Endothelial cell of umbilical vein (primary cell): ENCODE results near the gene MKNK1. TPM values are rescaled to one million over a fixed set of nuclear protein-coding genes. Genes with fewer than 3 reads are reported as not detected.

Experiments used
- BruUV-seq: library from RNA; stranded (reverse); fragments of 400-500 nt; replicated peaks from 2 replicates; lab custom pipeline; 2021; lab: Mats Ljungman, UMichigan
- CTCF ChIA-PET: fragments of 300-600, 350-600 bp; sonication (Branson Sonifier 250); formaldehyde crosslinking; loops from one replicate; lab custom pipeline; 2021; ENCODE audit warnings: antibody characterized with exemption, inconsistent platforms; lab: Charles Lee
- POLR2A ChIA-PET: fragments of 300-600, 350-600 bp; sonication (Branson Sonifier 250); formaldehyde crosslinking; loops from one replicate; lab custom pipeline; 2021; ENCODE audit warnings: antibody characterized with exemption, inconsistent platforms; lab: Charles Lee
- DNase-seq: peaks from one replicate; pipeline ENCODE4 v3.0.0-alpha.2; 2011; ENCODE audit warnings: low read depth, low spot score
- FAIRE-seq: peaks from 2 replicates; lab custom pipeline; 2011; peaks lifted over from hg19 to GRCh38; lab: Jason Lieb, UNC
- H2AFZ ChIP-seq: 2 replicates; pipeline ENCODE4 v1.6.0; 2012; ENCODE audit warnings: low read depth, low read length, control low read depth, inconsistent platforms
- H3K27ac ChIP-seq: 2 replicates; pipeline ENCODE4 v1.5.1; 2011; ENCODE audit warnings: low read depth, mild to moderate bottlenecking, control low read depth, low read length, moderate library complexity; ENCODE audit not compliant: insufficient read depth
- H3K27me3 ChIP-seq, 2 experiments: 2 replicates each; pipeline versions ENCODE4 v1.6.0 to v1.6.1; 2011; ENCODE audit warnings: low read length in 2 of 2, mixed read lengths in 1 of 2; ENCODE audit not compliant: control insufficient read depth in 2 of 2, insufficient read depth in 2 of 2
- H3K36me3 ChIP-seq, 2 experiments: 2 replicates in 1 of 2; 3 replicates in 1 of 2; pipeline ENCODE4 v1.5.1; 2011; ENCODE audit warnings: low read length in 2 of 2, mild to moderate bottlenecking in 1 of 2, moderate library complexity in 1 of 2; ENCODE audit not compliant: control insufficient read depth in 2 of 2, insufficient read depth in 2 of 2; ENCODE audit errors: extremely low read depth in 1 of 2
- H3K4me1 ChIP-seq: 3 replicates; pipeline ENCODE4 v1.5.1; 2011; ENCODE audit warnings: mild to moderate bottlenecking, low read length; ENCODE audit not compliant: control insufficient read depth, insufficient read depth; ENCODE audit errors: extremely low read depth
- H3K4me2 ChIP-seq: 2 replicates; pipeline ENCODE4 v1.6.1; 2011; ENCODE audit warnings: low read length, control low read depth, mixed read lengths; ENCODE audit not compliant: insufficient read depth
- H3K4me3 ChIP-seq, 3 experiments: fragments of 200-600 bp in 1 of 3; sonication (generic), shearing (Covaris generic) in 1 of 3; replicated peaks in 1 of 3; 2 replicates each; pipeline ENCODE4 v1.5.1; 2011 to 2016; ENCODE audit warnings: control low read depth in 3 of 3, low read length in 3 of 3, mild to moderate bottlenecking in 2 of 3, inconsistent platforms in 1 of 3, low read depth in 1 of 3, moderate library complexity in 1 of 3; ENCODE audit not compliant: insufficient read depth in 1 of 3
- H3K79me2 ChIP-seq: 2 replicates; pipeline ENCODE4 v1.6.0; 2012; ENCODE audit warnings: low read length, inconsistent platforms; ENCODE audit not compliant: control insufficient read depth, insufficient read depth
- H3K9ac ChIP-seq: replicated peaks from 2 replicates; pipeline ENCODE3; 2011; ENCODE audit warnings: low read length, control low read depth; ENCODE audit not compliant: insufficient read depth; ENCODE audit errors: extremely low read depth
- H3K9me1 ChIP-seq: replicated peaks from 3 replicates; pipeline ENCODE4 v1.6.0; 2011; ENCODE audit warnings: mild to moderate bottlenecking, low read length; ENCODE audit not compliant: control insufficient read depth, insufficient read depth; ENCODE audit errors: extremely low read depth
- H3K9me3 ChIP-seq: replicated peaks from 2 replicates; pipeline ENCODE4 v1.5.1; 2012; ENCODE audit warnings: low read length, inconsistent platforms; ENCODE audit not compliant: control insufficient read depth, insufficient read depth
- H4K20me1 ChIP-seq: replicated peaks from 2 replicates; pipeline ENCODE3; 2011; ENCODE audit warnings: mild to moderate bottlenecking, low read length; ENCODE audit not compliant: control insufficient read depth, insufficient read depth; ENCODE audit errors: extremely low read depth
- EZH2 ChIP-seq: IDR thresholded peaks from 2 replicates; pipeline ENCODE4 v1.6.1; 2012; ENCODE audit warnings: borderline replicate concordance, low read depth, mild to moderate bottlenecking, moderate library complexity, low read length, inconsistent platforms; ENCODE audit not compliant: severe bottlenecking
- FOS ChIP-seq: IDR thresholded peaks from 2 replicates; pipeline ENCODE4 v1.6.1; 2011; ENCODE audit warnings: mild to moderate bottlenecking, low read length, moderate library complexity, borderline replicate concordance; ENCODE audit not compliant: insufficient read depth
- JUN ChIP-seq: IDR thresholded peaks from 2 replicates; pipeline ENCODE4 v1.6.1; 2011; ENCODE audit warnings: borderline replicate concordance, low read depth; ENCODE audit not compliant: insufficient read length, insufficient read depth
- MYC ChIP-seq: IDR thresholded peaks from one replicate; pipeline ENCODE4 v1.6.1; 2011; ENCODE audit warnings: mild to moderate bottlenecking, low read depth, low read length
- POLR2AphosphoS5 ChIP-seq: IDR thresholded peaks from 2 replicates; pipeline ENCODE4 v1.6.1; 2012; ENCODE audit warnings: low read depth, mild to moderate bottlenecking, control low read depth, low read length, moderate library complexity; ENCODE audit not compliant: insufficient read depth
- dilution Hi-C: fragments of 300-500 bp; cut with MboI; formaldehyde crosslinking; loops from one replicate; pipeline ENCODE4 v1.15.0; 2019; ENCODE audit warnings: low sequenced_read_pairs; ENCODE audit not compliant: extremely low pct_ligation_motif_present
- intact Hi-C: fragments of 100-400 bp; cut with micrococcal nuclease; formaldehyde crosslinking; loops from one replicate; pipeline ENCODE4 v1.10.0; 2022
- polyA plus RNA-seq, 4 experiments: library from polyadenylated mRNA; depleted of rRNA in 3 of 4; stranded (reverse) in 3 of 4; unstranded in 1 of 4; fragments of >200 nt; gene quantifications; 2 replicates each; pipeline versions ENCODE4 v1.2.1 to v1.2.3, GENCODE V29; 2011 to 2012; ENCODE audit warnings: missing spikeins in 1 of 4
- total RNA-seq: library from RNA; stranded (reverse); gene quantifications from 2 replicates; pipeline ENCODE4 v1.2.3, GENCODE V29; 2021
- TF ChIP-seq, protein P1 (sequence below), 2 donors: IDR thresholded peaks; 1 replicate in 1 of 2; 2 replicates in 1 of 2; pipeline ENCODE4 v1.5.1; 2011; ENCODE audit warnings: low read length in 2 of 2, mild to moderate bottlenecking in 2 of 2, moderate library complexity in 2 of 2, control low read depth in 1 of 2, inconsistent platforms in 1 of 2, low read depth in 1 of 2; ENCODE audit not compliant: insufficient read depth in 1 of 2; ENCODE audit errors: extremely low read depth in 1 of 2

MKNK1 gene
- total and polyA plus RNA-seq, 2 donors (not counting 3 experiments of a cell fraction or from before 2014, with no cell fraction given) = 32.9 to 42.6 TPM

DNA sequence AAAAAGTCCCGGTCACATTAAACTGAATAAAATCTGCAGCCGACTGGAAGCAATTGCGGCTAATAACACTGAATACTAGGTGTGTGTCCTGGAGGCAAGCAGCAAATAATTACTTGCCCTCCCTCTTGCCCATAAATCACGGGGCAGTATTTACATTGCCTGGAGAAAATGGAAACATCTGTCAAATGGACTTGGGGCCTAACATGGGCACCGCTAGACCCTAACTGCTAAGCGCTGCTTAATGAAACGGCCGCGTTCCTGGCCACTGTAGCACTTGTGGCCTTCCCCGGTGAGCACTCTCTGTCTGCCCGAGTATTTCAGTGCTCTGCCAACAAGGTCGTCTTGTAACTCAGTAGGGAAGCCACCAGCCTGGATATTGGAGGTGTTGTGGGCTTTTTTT lies 28.8 kb downstream of the MKNK1 start:
- no peak overlapping the region for H3K9ac ChIP-seq
- no peaks in the 10 kb centered on the region for H3K27me3 ChIP-seq
- H4K20me1 ChIP-seq = no peaks in the 10 kb centered on the region
- no peak overlapping the region for H3K4me3 ChIP-seq
- no TSS peak for BruUV-seq
- intact Hi-C loops (no loop called here), dilution Hi-C loops (no loop called here)
- no peaks in the 10 kb centered on the region for H3K9me3 ChIP-seq
- H3K4me1 ChIP-seq = no peaks in the 10 kb centered on the region
- no peak overlapping the region for H3K27ac ChIP-seq
- H3K9me1 ChIP-seq = no peaks in the 10 kb centered on the region
- no peaks in the 10 kb centered on the region for H3K79me2 ChIP-seq
- DNase-seq (no peak), FAIRE-seq (no peak)
- H3K4me2 ChIP-seq = no peak overlapping the region
- TF ChIP-seq JUN = no peak
- no peak for TF ChIP-seq EZH2
- no peak for TF ChIP-seq POLR2AphosphoS5
- TF ChIP-seq, protein P1, sequence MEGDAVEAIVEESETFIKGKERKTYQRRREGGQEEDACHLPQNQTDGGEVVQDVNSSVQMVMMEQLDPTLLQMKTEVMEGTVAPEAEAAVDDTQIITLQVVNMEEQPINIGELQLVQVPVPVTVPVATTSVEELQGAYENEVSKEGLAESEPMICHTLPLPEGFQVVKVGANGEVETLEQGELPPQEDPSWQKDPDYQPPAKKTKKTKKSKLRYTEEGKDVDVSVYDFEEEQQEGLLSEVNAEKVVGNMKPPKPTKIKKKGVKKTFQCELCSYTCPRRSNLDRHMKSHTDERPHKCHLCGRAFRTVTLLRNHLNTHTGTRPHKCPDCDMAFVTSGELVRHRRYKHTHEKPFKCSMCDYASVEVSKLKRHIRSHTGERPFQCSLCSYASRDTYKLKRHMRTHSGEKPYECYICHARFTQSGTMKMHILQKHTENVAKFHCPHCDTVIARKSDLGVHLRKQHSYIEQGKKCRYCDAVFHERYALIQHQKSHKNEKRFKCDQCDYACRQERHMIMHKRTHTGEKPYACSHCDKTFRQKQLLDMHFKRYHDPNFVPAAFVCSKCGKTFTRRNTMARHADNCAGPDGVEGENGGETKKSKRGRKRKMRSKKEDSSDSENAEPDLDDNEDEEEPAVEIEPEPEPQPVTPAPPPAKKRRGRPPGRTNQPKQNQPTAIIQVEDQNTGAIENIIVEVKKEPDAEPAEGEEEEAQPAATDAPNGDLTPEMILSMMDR (IDR thresholded peaks at IDR 0.05; ENCODE audit: extremely low read depth in 1 of 2, insufficient read depth in 1 of 2, low read depth in 1 of 2, low read length in 2 of 2) = no peak
- H2AFZ ChIP-seq = no peak overlapping the region
- H3K36me3 ChIP-seq = peaks cover 0 to 5% of the 10 kb centered on the region in 2 experiments
- POLR2A ChIA-PET = no interaction called here
- CTCF ChIA-PET = interaction anchor here (0.9 kb wide), 2 partner anchors 11 to 43 kb away, joined by 3 read pairs; no protein-coding TSS in a partner anchor

DNA sequence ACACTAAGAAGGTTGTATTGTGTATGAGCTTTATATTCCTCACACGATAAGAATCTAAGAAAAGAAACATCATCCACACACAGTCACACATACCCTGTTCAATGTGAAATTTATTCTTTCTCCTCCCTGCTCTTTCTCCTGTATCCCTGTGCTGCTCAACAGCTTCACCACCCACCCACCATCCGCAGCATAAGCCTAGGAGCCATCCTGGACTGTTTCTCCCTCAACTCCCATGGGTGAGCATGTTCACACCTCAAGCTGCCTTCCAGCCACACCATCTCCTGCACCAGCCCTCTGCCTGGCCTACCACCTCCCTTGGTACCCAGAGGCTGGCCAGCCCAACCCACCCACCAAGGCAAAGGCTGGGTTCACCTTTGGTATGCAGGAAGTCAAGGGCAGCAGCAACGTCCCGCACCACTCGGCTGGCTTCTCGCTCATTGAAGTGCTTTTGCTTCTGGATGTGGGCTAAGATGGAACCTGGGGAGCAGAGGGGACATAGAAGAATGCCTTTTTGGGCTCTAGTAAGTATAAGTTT lies 32.3 kb downstream of the MKNK1 start:
- no peak for FAIRE-seq
- Histone ChIP-seq H3K9me3 (no peaks in the 10 kb centered on the region), H3K27ac (no peak overlapping the region), H3K27me3 (no peaks in the 10 kb centered on the region), H3K4me3 (no peak overlapping the region), H3K79me2 (no peaks in the 10 kb centered on the region), H2AFZ (no peak overlapping the region), H3K4me2 (no peak overlapping the region), H3K36me3 (no peaks in the 10 kb centered on the region), H3K9ac (no peak overlapping the region), H4K20me1 (no peaks in the 10 kb centered on the region), H3K4me1 (no peaks in the 10 kb centered on the region), H3K9me1 (no peaks in the 10 kb centered on the region)
- no peak for DNase-seq
- TF ChIP-seq FOS (no peak), JUN (no peak), MYC (no peak)
- TF ChIP-seq, protein P1 (IDR thresholded peaks at IDR 0.05; ENCODE audit: extremely low read depth in 1 of 2, insufficient read depth in 1 of 2, low read depth in 1 of 2, low read length in 2 of 2) = no peak
- no TSS peak for BruUV-seq
- POLR2A ChIA-PET = interaction anchor here (0.6 kb wide), 1 partner anchor 200 kb away, joined by 4 read pairs; no protein-coding TSS in a partner anchor
- dilution Hi-C loops (no loop called here), intact Hi-C loops (no loop called here)
- CTCF ChIA-PET = interaction anchor here (0.9 kb wide), 1 partner anchor 11 kb away, joined by 3 read pairs; no protein-coding TSS in a partner anchor
